H9 (cell line): ENCODE results near the gene JTB. TPM values are rescaled to one million over a fixed set of nuclear protein-coding genes. Genes with fewer than 3 reads are reported as not detected.

Experiments
- DNase-seq: peaks from one replicate; pipeline ENCODE4 v3.0.0-alpha.2; 2017
- H2AFZ ChIP-seq: one replicate; pipeline ENCODE4 v1.6.1; 2013; ENCODE audit warnings: mild to moderate bottlenecking, low read length, control low read depth, moderate library complexity
- H2AK5ac ChIP-seq: 2 replicates; pipeline ENCODE4 v1.6.1; 2013; ENCODE audit warnings: low read length, control low read depth, mixed read lengths; ENCODE audit not compliant: insufficient read length
- H2BK120ac ChIP-seq: one replicate; pipeline ENCODE4 v1.6.1; 2013; ENCODE audit warnings: low read depth, mild to moderate bottlenecking, low read length, control low read depth, inconsistent platforms; ENCODE audit not compliant: poor library complexity, severe bottlenecking
- H2BK12ac ChIP-seq: 2 replicates; pipeline ENCODE4 v1.6.1; 2013; ENCODE audit warnings: low read length, control low read depth, mixed read lengths, low read depth; ENCODE audit not compliant: insufficient read length
- H2BK15ac ChIP-seq: 2 replicates; pipeline ENCODE4 v1.6.1; 2013; ENCODE audit warnings: low read depth, low read length, control low read depth
- H2BK20ac ChIP-seq: one replicate; pipeline ENCODE4 v1.6.1; 2013; ENCODE audit warnings: low read depth, mild to moderate bottlenecking, low read length, control low read depth, inconsistent platforms; ENCODE audit not compliant: poor library complexity, severe bottlenecking
- H2BK5ac ChIP-seq: 2 replicates; pipeline ENCODE4 v1.6.1; 2013; ENCODE audit warnings: low read length, control low read depth, mixed read lengths; ENCODE audit not compliant: insufficient read length
- H3K14ac ChIP-seq: 2 replicates; pipeline ENCODE4 v1.6.1; 2013; ENCODE audit warnings: low read length, control low read depth; ENCODE audit not compliant: insufficient read depth
- H3K18ac ChIP-seq: 2 replicates; pipeline ENCODE4 v1.6.1; 2013; ENCODE audit warnings: low read depth, mild to moderate bottlenecking, mixed read lengths, low read length, control low read depth; ENCODE audit not compliant: insufficient read length
- H3K23ac ChIP-seq: 2 replicates; pipeline ENCODE4 v1.6.1; 2013; ENCODE audit warnings: low read length, control low read depth, mixed read lengths, low read depth; ENCODE audit not compliant: insufficient read length
- H3K23me2 ChIP-seq: 2 replicates; pipeline ENCODE4 v1.6.1; 2013; ENCODE audit warnings: low read depth, mild to moderate bottlenecking, mixed read lengths, low read length, control low read depth; ENCODE audit not compliant: insufficient read length, poor library complexity, severe bottlenecking
- H3K27ac ChIP-seq: 2 replicates; pipeline ENCODE4 v1.5.1; 2013; ENCODE audit warnings: low read length, control low read depth, mixed read lengths, low read depth; ENCODE audit not compliant: insufficient read length
- H3K27me3 ChIP-seq: 2 replicates; pipeline ENCODE4 v1.6.1; 2013; ENCODE audit warnings: low read length, control low read depth, inconsistent platforms; ENCODE audit not compliant: insufficient read depth
- H3K4ac ChIP-seq: 2 replicates; pipeline ENCODE4 v1.6.1; 2013; ENCODE audit warnings: low read depth, mild to moderate bottlenecking, control low read depth, inconsistent platforms, low read length, moderate library complexity
- H3K4me1 ChIP-seq: 2 replicates; pipeline ENCODE4 v1.6.1; 2013; ENCODE audit warnings: low read length, control low read depth, inconsistent platforms; ENCODE audit not compliant: insufficient read depth
- H3K4me2 ChIP-seq: 2 replicates; pipeline ENCODE4 v1.6.1; 2013; ENCODE audit warnings: low read length, control low read depth, mixed read lengths; ENCODE audit not compliant: insufficient read length, insufficient read depth
- H3K56ac ChIP-seq: 2 replicates; pipeline ENCODE4 v1.6.1; 2013; ENCODE audit warnings: low read depth, mild to moderate bottlenecking, mixed read lengths, low read length, control low read depth; ENCODE audit not compliant: insufficient read length
- H3K79me1 ChIP-seq: 2 replicates; pipeline ENCODE4 v1.6.1; 2013; ENCODE audit warnings: low read depth, mild to moderate bottlenecking, moderate library complexity, low read length, control low read depth, inconsistent platforms; ENCODE audit not compliant: insufficient read depth, poor library complexity, severe bottlenecking
- H3K79me2 ChIP-seq: 2 replicates; pipeline ENCODE4 v1.6.1; 2013; ENCODE audit warnings: low read length, control low read depth, inconsistent platforms; ENCODE audit not compliant: insufficient read depth
- H3K9ac ChIP-seq: 2 replicates; pipeline ENCODE4 v1.6.1; 2013; ENCODE audit warnings: low read length, control low read depth, mixed read lengths; ENCODE audit not compliant: insufficient read length; ENCODE audit errors: extremely low read depth
- H3K9me3 ChIP-seq: one replicate; pipeline ENCODE4 v1.6.1; 2013; ENCODE audit warnings: low read depth, low read length, inconsistent platforms; ENCODE audit not compliant: control insufficient read depth
- H3T11ph ChIP-seq: one replicate; pipeline ENCODE4 v1.6.1; 2013; ENCODE audit warnings: mild to moderate bottlenecking, low read length, control low read depth, inconsistent platforms
- H4K20me1 ChIP-seq: one replicate; pipeline ENCODE4 v1.6.1; 2013; ENCODE audit not compliant: control insufficient read depth, insufficient read length, insufficient read depth
- H4K5ac ChIP-seq: 2 replicates; pipeline ENCODE4 v1.6.1; 2013; ENCODE audit warnings: low read depth, mild to moderate bottlenecking, mixed read lengths, low read length, control low read depth; ENCODE audit not compliant: insufficient read length
- H4K8ac ChIP-seq: replicated peaks from 2 replicates; pipeline ENCODE4 v1.6.1; 2013; ENCODE audit warnings: low read length, control low read depth, mixed read lengths, low read depth; ENCODE audit not compliant: insufficient read length
- H4K91ac ChIP-seq: 2 replicates; pipeline ENCODE4 v1.6.1; 2013; ENCODE audit warnings: low read depth, mild to moderate bottlenecking, moderate library complexity, mixed read lengths, low read length, control low read depth; ENCODE audit not compliant: insufficient read length
- H3K27ac Mint-ChIP-seq, 3 experiments: 2 replicates in 2 of 3; 3 replicates in 1 of 3; pipeline ENCODE4 v1.8.0; 2020 to 2021; ENCODE audit warnings: mixed read lengths in 3 of 3, mild to moderate bottlenecking in 1 of 3, moderate library complexity in 1 of 3
- H3K27me3 Mint-ChIP-seq: 2 replicates; pipeline ENCODE4 v1.8.0; 2021; ENCODE audit warnings: low read depth, mild to moderate bottlenecking, moderate library complexity, mixed read lengths
- H3K36me3 Mint-ChIP-seq, 3 experiments: 2 replicates in 2 of 3; 3 replicates in 1 of 3; pipeline ENCODE4 v1.8.0; 2020 to 2021; ENCODE audit warnings: low read depth in 3 of 3, mixed read lengths in 3 of 3; ENCODE audit not compliant: insufficient read depth in 1 of 3
- H3K4me1 Mint-ChIP-seq, 2 experiments: 2 replicates each; pipeline ENCODE4 v1.8.0; 2020; ENCODE audit warnings: mixed read lengths in 2 of 2
- H3K4me3 Mint-ChIP-seq, 2 experiments: 2 replicates in 1 of 2; 3 replicates in 1 of 2; pipeline ENCODE4 v1.8.0; 2020 to 2021; ENCODE audit warnings: mild to moderate bottlenecking in 2 of 2, mixed read lengths in 2 of 2, moderate library complexity in 1 of 2
- H3K9me3 Mint-ChIP-seq, 2 experiments: 2 replicates in 1 of 2; 3 replicates in 1 of 2; pipeline ENCODE4 v1.8.0; 2020; ENCODE audit warnings: mild to moderate bottlenecking in 2 of 2, mixed read lengths in 2 of 2, moderate library complexity in 1 of 2
- WGBS: extraction: QIAGEN DNeasy Blood & Tissue Kit; methylation state at CpG from one replicate; pipeline ENCODE4 v1.1.7; 2013; ENCODE audit warnings: missing lambda C conversion rate, low lambda C conversion rate, mixed read lengths; ENCODE audit not compliant: insufficient read length; ENCODE audit errors: extremely low coverage; 5-methylcytosine and 5-hydroxymethylcytosine counted together
- total RNA-seq: library from RNA; stranded (reverse); gene quantifications from 2 replicates; pipeline ENCODE4 v1.2.1, GENCODE V29; 2021
- TF ChIP-seq, protein P1 (sequence below): fragments of 200-600 bp; sonication (generic); conservative IDR thresholded peaks from 3 replicates; pipeline ENCODE4 v1.8.0; 2021; ENCODE audit warnings: antibody characterized with exemption, mild to moderate bottlenecking

The JTB gene
- total RNA-seq, 1 experiment from 2014 or later: 85.4 TPM

DNA sequence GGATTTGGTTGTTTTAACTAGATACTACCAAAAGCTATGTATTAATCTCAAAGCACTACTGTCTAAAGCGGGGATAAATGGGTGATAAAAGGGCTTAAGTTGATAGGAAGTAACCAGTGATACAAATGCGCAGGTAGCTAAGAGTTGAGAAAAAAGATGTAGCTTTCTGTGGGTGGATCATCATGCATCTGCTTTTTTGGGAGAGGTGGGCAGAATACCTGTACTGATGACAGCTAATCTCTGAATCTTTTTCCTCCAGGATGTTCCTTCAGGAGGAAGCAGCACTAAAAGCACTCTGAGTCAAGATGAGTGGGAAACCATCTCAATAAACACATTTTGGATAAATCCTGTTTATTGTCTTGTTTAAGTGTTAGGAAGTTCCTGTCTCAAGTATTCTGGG, 14.3 kb upstream of the JTB start:
- H2BK20ac ChIP-seq: no peak overlapping the region
- Mint-ChIP-seq H3K36me3 (peaks cover 38 to 51% (median 49%) of the 10 kb centered on the region in 3 experiments), H3K27ac (peak overlapping the region; percentile 99 to 100 (median 99); a peak in 6 of 7 replicates), H3K9me3 (peaks cover 0 to 3% of the 10 kb centered on the region in 2 experiments; a peak in 3 of 5 replicates), H3K4me3 (peak overlapping the region; percentile 96 to 97), H3K27me3 (peaks cover 2% of the 10 kb centered on the region; the same call in 1 of the 2 replicates), H3K4me1 (peaks cover 15 to 18% of the 10 kb centered on the region in 2 experiments)
- no peak overlapping the region for H3K56ac ChIP-seq
- H3K4me1 ChIP-seq: no peaks in the 10 kb centered on the region
- H4K5ac ChIP-seq: no peak overlapping the region
- H4K8ac ChIP-seq: no peak overlapping the region
- H2BK120ac ChIP-seq: no peak overlapping the region
- H2BK5ac ChIP-seq: no peak overlapping the region
- H3K9ac ChIP-seq: peak overlapping the region; percentile 61
- H3T11ph ChIP-seq: no peak overlapping the region
- H3K4ac ChIP-seq: no peak overlapping the region
- H3K23ac ChIP-seq: no peak overlapping the region
- no peaks in the 10 kb centered on the region for H3K23me2 ChIP-seq
- peak overlapping the region; percentile 91 for H3K4me2 ChIP-seq
- peaks cover 4% of the 10 kb centered on the region for H3K79me1 ChIP-seq
- no peak overlapping the region for H4K91ac ChIP-seq
- H3K79me2 ChIP-seq: peaks cover 3% of the 10 kb centered on the region; the same call in 1 of the 2 replicates
- no peak overlapping the region for H2AFZ ChIP-seq
- no peak overlapping the region for H2BK12ac ChIP-seq
- H4K20me1 ChIP-seq: no peaks in the 10 kb centered on the region
- no peaks in the 10 kb centered on the region for H3K27me3 ChIP-seq
- WGBS: no CpG with 5 or more reads among the region's 2 CpGs
- DNase-seq: no peak
- H2AK5ac ChIP-seq: no peak overlapping the region
- no peak overlapping the region for H2BK15ac ChIP-seq
- H3K14ac ChIP-seq: no peak overlapping the region
- H3K18ac ChIP-seq: no peak overlapping the region
- H3K9me3 ChIP-seq: no peaks in the 10 kb centered on the region
- TF ChIP-seq, protein P1, sequence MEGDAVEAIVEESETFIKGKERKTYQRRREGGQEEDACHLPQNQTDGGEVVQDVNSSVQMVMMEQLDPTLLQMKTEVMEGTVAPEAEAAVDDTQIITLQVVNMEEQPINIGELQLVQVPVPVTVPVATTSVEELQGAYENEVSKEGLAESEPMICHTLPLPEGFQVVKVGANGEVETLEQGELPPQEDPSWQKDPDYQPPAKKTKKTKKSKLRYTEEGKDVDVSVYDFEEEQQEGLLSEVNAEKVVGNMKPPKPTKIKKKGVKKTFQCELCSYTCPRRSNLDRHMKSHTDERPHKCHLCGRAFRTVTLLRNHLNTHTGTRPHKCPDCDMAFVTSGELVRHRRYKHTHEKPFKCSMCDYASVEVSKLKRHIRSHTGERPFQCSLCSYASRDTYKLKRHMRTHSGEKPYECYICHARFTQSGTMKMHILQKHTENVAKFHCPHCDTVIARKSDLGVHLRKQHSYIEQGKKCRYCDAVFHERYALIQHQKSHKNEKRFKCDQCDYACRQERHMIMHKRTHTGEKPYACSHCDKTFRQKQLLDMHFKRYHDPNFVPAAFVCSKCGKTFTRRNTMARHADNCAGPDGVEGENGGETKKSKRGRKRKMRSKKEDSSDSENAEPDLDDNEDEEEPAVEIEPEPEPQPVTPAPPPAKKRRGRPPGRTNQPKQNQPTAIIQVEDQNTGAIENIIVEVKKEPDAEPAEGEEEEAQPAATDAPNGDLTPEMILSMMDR: no peak
- H3K27ac ChIP-seq: peak overlapping the region; percentile 82
